GM10248 (cell line): ENCODE measurements around the gene DOCK1.

ENCODE experiments used
- CTCF ChIA-PET: fragments of 300-600 bp; sonication (Branson Sonifier 250); formaldehyde crosslinking; extraction: SDS; loops from one replicate; lab custom pipeline; 2021; ENCODE audit warnings: antibody characterized with exemption; lab: Yijun Ruan, JAX
- POLR2A ChIA-PET: fragments of 350-650 bp; sonication (Branson Sonifier 250); formaldehyde crosslinking; extraction: SDS; loops from one replicate; lab custom pipeline; 2020; ENCODE audit warnings: antibody characterized with exemption; lab: Yijun Ruan, JAX
- DNase-seq: peaks from one replicate; pipeline ENCODE4 v3.0.0; 2012; ENCODE audit errors: extremely low spot score
- CTCF ChIP-seq: IDR thresholded peaks from 2 replicates; pipeline ENCODE4 v1.5.1; 2012; ENCODE audit warnings: mild to moderate bottlenecking, low read depth; ENCODE audit errors: extremely low read depth, missing control alignments, control extremely low read depth

DOCK1 gene

DNA sequence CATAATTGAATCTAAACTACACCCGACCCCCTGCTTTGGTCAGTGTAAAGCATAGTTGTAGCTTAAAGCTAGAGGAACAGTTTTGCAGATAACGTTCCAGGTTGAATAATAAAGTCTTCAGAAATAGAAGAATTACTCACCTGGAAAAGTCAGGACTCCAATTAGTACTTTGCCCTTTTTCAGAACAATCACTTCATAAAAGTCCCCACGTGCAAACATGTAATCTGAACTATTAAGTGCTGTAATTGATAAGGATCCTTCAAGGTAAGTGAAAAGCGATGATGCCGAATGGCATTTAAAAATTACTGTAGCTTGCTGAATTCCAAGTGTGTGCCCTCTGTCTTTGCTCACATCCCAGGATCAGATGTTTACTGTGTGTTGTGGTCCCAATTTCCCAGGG, 344.8 kb downstream of the DOCK1 start:
- no peak for DNase-seq
- TF ChIP-seq CTCF: no peak
- CTCF ChIA-PET: no interaction called here
- POLR2A ChIA-PET: no interaction called here

- CTCF ChIA-PET: no interaction called here
- DNase-seq: no peak
- TF ChIP-seq CTCF: no peak
- POLR2A ChIA-PET: no interaction called here
These were observed 347.6 kb downstream of the DOCK1 start for GRCh38 chr10:127252818-127253217.

- POLR2A ChIA-PET: no interaction called here
- no peak for DNase-seq
- CTCF ChIA-PET: no interaction called here
- TF ChIP-seq CTCF: no peak
These were observed 349.0 kb downstream of the DOCK1 start for GRCh38 chr10:127254276-127254675.

DNA sequence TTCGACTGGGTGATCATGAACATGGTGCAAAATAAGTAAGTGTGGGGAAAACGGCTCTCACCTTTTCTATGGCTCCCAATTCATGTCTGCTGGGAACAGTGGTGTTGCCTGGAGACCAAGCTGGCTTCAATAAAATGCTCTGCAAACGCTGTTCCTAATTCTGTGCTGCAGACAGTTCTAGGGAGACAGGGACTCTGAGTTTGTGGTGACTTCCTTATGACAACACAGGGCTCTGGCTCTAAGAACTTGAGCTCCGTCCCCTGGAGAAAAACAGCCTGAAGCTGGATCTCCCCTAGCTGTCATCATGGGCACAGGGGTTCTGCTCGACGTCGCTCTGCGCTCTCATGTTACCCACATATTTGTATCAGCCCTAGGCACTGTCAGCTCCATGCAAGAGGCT, 352.2 kb downstream of the DOCK1 start:
- POLR2A ChIA-PET: no interaction called here

GRCh38 chr10:127259347-127259746, 354.1 kb downstream of the DOCK1 start:
- CTCF ChIA-PET: no interaction called here
- no peak for DNase-seq

More for the DNA sequence above, 352.2 kb downstream of the DOCK1 start:
- DNase-seq: no peak
- TF ChIP-seq CTCF: no peak
- CTCF ChIA-PET: no interaction called here

DNA sequence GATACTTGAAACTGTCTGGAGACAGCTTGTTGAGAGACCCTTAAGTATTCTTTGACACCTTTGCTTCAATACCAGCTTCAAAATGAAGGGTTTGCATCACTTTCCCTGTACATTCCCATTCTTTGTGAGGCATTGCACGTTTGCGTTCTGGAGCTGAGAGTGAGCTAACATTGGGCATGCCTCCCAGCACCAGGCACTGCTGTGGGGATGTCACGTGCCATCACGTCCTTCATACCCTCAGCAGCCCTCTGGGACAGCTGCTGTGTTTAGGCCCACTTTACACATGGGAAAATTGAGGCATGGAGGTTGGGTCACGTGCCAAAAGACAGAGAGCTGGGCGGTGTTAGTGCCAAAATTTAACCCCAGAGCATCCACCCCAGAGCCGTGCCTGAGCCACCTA, 357.4 kb downstream of the DOCK1 start:
- no peak for DNase-seq

More at GRCh38 chr10:127259347-127259746, 354.1 kb downstream of the DOCK1 start:
- POLR2A ChIA-PET: no interaction called here
- TF ChIP-seq CTCF: no peak

More for the DNA sequence above, 357.4 kb downstream of the DOCK1 start:
- POLR2A ChIA-PET: no interaction called here
- CTCF ChIA-PET: no interaction called here
- no peak for TF ChIP-seq CTCF
